ENCODE data around the gene CPT1A.
A peak's percentile ranks its signal among the peaks of the same experiment; 100 is the strongest.

Gene CPT1A

GRCh38 chr11:68838572-68838964 is 3.1 kb downstream of the CPT1A start:
- no peaks in the 10 kb centered on the region for H3K36me3 ChIP-seq (ENCODE audit: insufficient read depth, low read depth, low read length)
- peaks cover 7% of the 10 kb centered on the region for H3K4me1 ChIP-seq (ENCODE audit: insufficient read depth, low read length)
- H3K27ac ChIP-seq (ENCODE audit: low read length) = no peak overlapping the region
- peaks cover 54% of the 10 kb centered on the region for H3K27me3 ChIP-seq (ENCODE audit: insufficient read depth, low read length)
- H3K4me3 ChIP-seq (ENCODE audit: low read length) = peak overlapping the region; percentile 73
- H3K9me3 ChIP-seq (ENCODE audit: insufficient read depth, low read depth, low read length) = no peaks in the 10 kb centered on the region; the same call in 1 of the 2 replicates
- peak overlapping the region; percentile 60; the same call in 1 of the 2 replicates for H3K9ac ChIP-seq (ENCODE audit: low read depth, low read length)

GRCh38 chr11:68837583-68838571 is 3.8 kb downstream of the CPT1A start:
- no peak overlapping the region for H3K4me3 ChIP-seq (ENCODE audit: low read length)
- H3K4me1 ChIP-seq (ENCODE audit: insufficient read depth, low read length) = peaks cover 7% of the 10 kb centered on the region
- no peaks in the 10 kb centered on the region; the same call in 1 of the 2 replicates for H3K9me3 ChIP-seq (ENCODE audit: insufficient read depth, low read depth, low read length)
- H3K36me3 ChIP-seq (ENCODE audit: insufficient read depth, low read depth, low read length) = no peaks in the 10 kb centered on the region
- H3K27ac ChIP-seq (ENCODE audit: low read length) = no peak overlapping the region
- H3K27me3 ChIP-seq (ENCODE audit: insufficient read depth, low read length) = peaks cover 47% of the 10 kb centered on the region
- H3K9ac ChIP-seq (ENCODE audit: low read depth, low read length) = no peak overlapping the region

GRCh38 chr11:68835749-68836148 is 6.0 kb downstream of the CPT1A start:
- H3K9ac ChIP-seq (ENCODE audit: low read depth, low read length) = no peak overlapping the region
- peaks cover 11% of the 10 kb centered on the region for H3K4me1 ChIP-seq (ENCODE audit: insufficient read depth, low read length)
- no peaks in the 10 kb centered on the region for H3K36me3 ChIP-seq (ENCODE audit: insufficient read depth, low read depth, low read length)
- no peak overlapping the region for H3K27ac ChIP-seq (ENCODE audit: low read length)
- no peak overlapping the region for H3K4me3 ChIP-seq (ENCODE audit: low read length)
- H3K27me3 ChIP-seq (ENCODE audit: insufficient read depth, low read length) = peaks cover 28% of the 10 kb centered on the region
- no peaks in the 10 kb centered on the region for H3K9me3 ChIP-seq (ENCODE audit: insufficient read depth, low read depth, low read length)

- no peak overlapping the region for H3K4me3 ChIP-seq (ENCODE audit: low read length)
- peaks cover 24% of the 10 kb centered on the region for H3K27me3 ChIP-seq (ENCODE audit: insufficient read depth, low read length)
Observed at GRCh38 chr11:68835328-68835727, 6.4 kb downstream of the CPT1A start.

GRCh38 chr11:68832476-68833181 is 9.1 kb downstream of the CPT1A start:
- Histone ChIP-seq H3K9ac (ENCODE audit: low read depth, low read length) (no peak overlapping the region), H3K27ac (ENCODE audit: low read length) (no peak overlapping the region), H3K9me3 (ENCODE audit: insufficient read depth, low read depth, low read length) (no peaks in the 10 kb centered on the region), H3K4me1 (ENCODE audit: insufficient read depth, low read length) (peaks cover 9% of the 10 kb centered on the region), H3K4me3 (ENCODE audit: low read length) (no peak overlapping the region), H3K36me3 (ENCODE audit: insufficient read depth, low read depth, low read length) (no peaks in the 10 kb centered on the region), H3K27me3 (ENCODE audit: insufficient read depth, low read length) (peaks cover 6% of the 10 kb centered on the region; the same call in 1 of the 2 replicates)

More at GRCh38 chr11:68835328-68835727, 6.4 kb downstream of the CPT1A start:
- Histone ChIP-seq H3K27ac (ENCODE audit: low read length) (no peak overlapping the region), H3K9ac (ENCODE audit: low read depth, low read length) (no peak overlapping the region), H3K9me3 (ENCODE audit: insufficient read depth, low read depth, low read length) (no peaks in the 10 kb centered on the region), H3K4me1 (ENCODE audit: insufficient read depth, low read length) (peaks cover 13% of the 10 kb centered on the region), H3K36me3 (ENCODE audit: insufficient read depth, low read depth, low read length) (no peaks in the 10 kb centered on the region)

GRCh38 chr11:68831124-68831523 is 10.6 kb downstream of the CPT1A start:
- Histone ChIP-seq H3K9ac (ENCODE audit: low read depth, low read length) (no peak overlapping the region), H3K27ac (ENCODE audit: low read length) (no peak overlapping the region), H3K4me3 (ENCODE audit: low read length) (no peak overlapping the region; the same call in 1 of the 2 replicates), H3K36me3 (ENCODE audit: insufficient read depth, low read depth, low read length) (no peaks in the 10 kb centered on the region), H3K9me3 (ENCODE audit: insufficient read depth, low read depth, low read length) (no peaks in the 10 kb centered on the region), H3K4me1 (ENCODE audit: insufficient read depth, low read length) (peaks cover 9% of the 10 kb centered on the region), H3K27me3 (ENCODE audit: insufficient read depth, low read length) (no peaks in the 10 kb centered on the region)

GRCh38 chr11:68829581-68829980 is 12.1 kb downstream of the CPT1A start:
- H3K9ac ChIP-seq (ENCODE audit: low read depth, low read length) = no peak overlapping the region

GRCh38 chr11:68828957-68829356 is 12.8 kb downstream of the CPT1A start:
- Histone ChIP-seq H3K9ac (ENCODE audit: low read depth, low read length) (no peak overlapping the region), H3K4me1 (ENCODE audit: insufficient read depth, low read length) (peaks cover 9% of the 10 kb centered on the region), H3K4me3 (ENCODE audit: low read length) (no peak overlapping the region), H3K27ac (ENCODE audit: low read length) (no peak overlapping the region), H3K27me3 (ENCODE audit: insufficient read depth, low read length) (no peaks in the 10 kb centered on the region), H3K36me3 (ENCODE audit: insufficient read depth, low read depth, low read length) (no peaks in the 10 kb centered on the region), H3K9me3 (ENCODE audit: insufficient read depth, low read depth, low read length) (no peaks in the 10 kb centered on the region)

More at GRCh38 chr11:68829581-68829980, 12.1 kb downstream of the CPT1A start:
- H3K27me3 ChIP-seq (ENCODE audit: insufficient read depth, low read length) = no peaks in the 10 kb centered on the region
- H3K4me3 ChIP-seq (ENCODE audit: low read length) = no peak overlapping the region
- no peak overlapping the region for H3K27ac ChIP-seq (ENCODE audit: low read length)
- H3K4me1 ChIP-seq (ENCODE audit: insufficient read depth, low read length) = peaks cover 9% of the 10 kb centered on the region
- no peaks in the 10 kb centered on the region for H3K9me3 ChIP-seq (ENCODE audit: insufficient read depth, low read depth, low read length)
- no peaks in the 10 kb centered on the region for H3K36me3 ChIP-seq (ENCODE audit: insufficient read depth, low read depth, low read length)

GRCh38 chr11:68828155-68828931 is 13.4 kb downstream of the CPT1A start:
- Histone ChIP-seq H3K9ac (ENCODE audit: low read depth, low read length) (no peak overlapping the region), H3K36me3 (ENCODE audit: insufficient read depth, low read depth, low read length) (no peaks in the 10 kb centered on the region), H3K4me1 (ENCODE audit: insufficient read depth, low read length) (peaks cover 9% of the 10 kb centered on the region), H3K27ac (ENCODE audit: low read length) (no peak overlapping the region), H3K27me3 (ENCODE audit: insufficient read depth, low read length) (no peaks in the 10 kb centered on the region), H3K4me3 (ENCODE audit: low read length) (no peak overlapping the region), H3K9me3 (ENCODE audit: insufficient read depth, low read depth, low read length) (no peaks in the 10 kb centered on the region)

- no peaks in the 10 kb centered on the region for H3K36me3 ChIP-seq (ENCODE audit: insufficient read depth, low read depth, low read length)
- no peaks in the 10 kb centered on the region for H3K27me3 ChIP-seq (ENCODE audit: insufficient read depth, low read length)
- no peak overlapping the region for H3K4me3 ChIP-seq (ENCODE audit: low read length)
- H3K9ac ChIP-seq (ENCODE audit: low read depth, low read length) = no peak overlapping the region
- no peak overlapping the region for H3K27ac ChIP-seq (ENCODE audit: low read length)
- peaks cover 9% of the 10 kb centered on the region for H3K4me1 ChIP-seq (ENCODE audit: insufficient read depth, low read length)
- no peaks in the 10 kb centered on the region for H3K9me3 ChIP-seq (ENCODE audit: insufficient read depth, low read depth, low read length)
Observed at GRCh38 chr11:68827733-68828132, 14.0 kb downstream of the CPT1A start.

- Histone ChIP-seq H3K4me1 (ENCODE audit: insufficient read depth, low read length) (peaks cover 9% of the 10 kb centered on the region), H3K9ac (ENCODE audit: low read depth, low read length) (no peak overlapping the region), H3K27ac (ENCODE audit: low read length) (no peak overlapping the region), H3K27me3 (ENCODE audit: insufficient read depth, low read length) (no peaks in the 10 kb centered on the region), H3K36me3 (ENCODE audit: insufficient read depth, low read depth, low read length) (no peaks in the 10 kb centered on the region), H3K4me3 (ENCODE audit: low read length) (no peak overlapping the region), H3K9me3 (ENCODE audit: insufficient read depth, low read depth, low read length) (no peaks in the 10 kb centered on the region)
Observed at GRCh38 chr11:68826726-68827125, 15.0 kb downstream of the CPT1A start.

Measured in iPS-20b (cell line).